ENCODE measurements around the gene ELAPOR1.

Gene ELAPOR1

GRCh38 chr1:109113590-109114341 lies at the start of gene ELAPOR1:
ELAPOR1 (plus strand) TSS chr1:109114115; CDS start chr1:109114184, 69 bp downstream.
- peak; percentile 93 for DNase-seq (ENCODE audit: low read depth in 2 of 2)

DNA sequence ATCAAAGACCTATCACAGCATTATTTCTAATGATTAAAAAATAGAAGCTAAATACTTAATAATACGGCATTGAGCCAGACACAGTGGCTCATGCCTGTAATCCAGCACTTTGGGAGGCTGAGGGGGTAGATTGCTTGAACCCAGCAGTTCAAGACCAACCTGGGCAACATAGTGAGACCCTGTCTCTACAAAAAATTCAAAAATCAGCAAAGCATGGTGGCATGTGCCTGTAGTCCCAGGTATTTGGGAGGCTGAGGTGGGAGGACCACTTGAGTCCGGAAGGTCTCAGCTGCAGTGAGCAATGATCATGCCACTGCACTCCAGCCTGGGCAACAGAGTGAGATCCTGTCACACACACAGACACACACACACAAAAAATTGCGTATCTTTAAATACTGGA lies 48.8 kb upstream of the ELAPOR1 start:
- DNase-seq (ENCODE audit: low read depth in 2 of 2) = no peak

- no peak for DNase-seq (ENCODE audit: low read depth in 2 of 2)
Measured at GRCh38 chr1:109067883-109068282, 46.0 kb upstream of the ELAPOR1 start.

DNA sequence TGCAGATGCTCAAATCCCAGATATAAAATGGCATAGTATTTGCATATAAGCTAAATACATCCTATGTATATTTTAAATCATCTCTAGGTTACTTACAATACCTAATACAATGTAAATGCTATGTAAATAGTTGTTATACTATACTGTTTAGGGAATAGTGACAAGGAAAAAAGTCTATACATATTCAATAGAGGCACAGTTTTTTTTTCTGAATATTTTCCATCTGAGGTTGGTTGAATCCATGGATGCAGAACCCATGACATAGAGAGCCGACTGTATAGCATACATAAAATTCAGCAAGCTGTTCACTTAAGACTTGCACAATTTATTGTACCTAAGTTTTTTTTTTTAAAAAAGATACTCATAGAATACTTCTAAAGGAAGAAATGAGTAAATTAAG lies 44.6 kb upstream of the ELAPOR1 start:
- DNase-seq (ENCODE audit: low read depth in 2 of 2) = no peak

DNA sequence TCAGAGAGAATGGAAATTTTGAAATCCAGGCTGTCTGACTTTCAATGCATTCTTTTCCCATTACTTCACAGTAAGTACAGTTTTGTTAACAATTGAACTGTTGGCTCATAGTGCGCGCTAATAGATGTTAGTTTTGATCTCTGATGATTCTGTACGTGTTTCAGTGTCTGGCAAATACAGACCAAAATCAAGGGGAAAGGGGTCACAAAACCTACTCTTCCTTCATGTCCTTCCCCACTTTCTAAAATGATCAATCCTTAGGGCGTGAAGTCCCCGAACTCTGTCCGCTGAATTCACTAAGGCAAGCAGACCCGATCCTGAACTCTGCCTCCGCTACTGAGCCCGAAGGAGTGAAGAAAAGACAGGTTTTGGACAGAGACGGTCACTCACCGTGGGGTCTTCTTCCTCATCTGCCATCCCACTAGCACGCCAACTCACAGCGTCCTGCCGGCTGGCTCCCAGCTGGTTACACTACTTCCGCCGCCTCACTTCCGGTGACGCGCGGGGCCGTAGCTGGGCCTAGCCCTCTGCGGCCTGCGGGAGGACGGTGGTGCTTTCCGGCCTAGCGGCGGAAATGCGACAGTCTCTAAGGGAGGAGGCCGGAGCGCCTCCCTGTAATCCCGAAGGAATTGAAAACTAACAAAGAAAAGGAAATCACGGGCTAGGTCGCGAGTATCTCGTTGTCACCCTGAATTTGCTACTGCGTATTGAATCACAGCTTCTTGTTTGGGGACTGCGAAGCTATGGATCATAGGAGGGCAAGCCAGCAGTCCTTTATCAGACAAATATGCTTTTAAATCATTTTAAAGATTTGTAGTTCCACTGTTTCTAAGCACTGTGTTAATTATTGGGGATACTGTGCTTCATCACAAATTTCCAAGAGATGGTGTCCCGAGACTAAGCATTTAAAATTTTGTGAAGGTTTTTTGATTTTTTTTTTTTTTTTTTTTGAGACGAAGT lies 38.1 kb upstream of the ELAPOR1 start, which contains the start of gene TAF13:
TAF13 (minus strand) TSS at position 473 of the 960 bp plus-strand sequence; CDS start at position 417, 56 bp downstream.
- DNase-seq (ENCODE audit: low read depth in 2 of 2) = peak; percentile 69 to 85

- DNase-seq (ENCODE audit: low read depth in 2 of 2) = no peak
Measured at GRCh38 chr1:109078317-109078716, 35.6 kb upstream of the ELAPOR1 start.

- no peak for DNase-seq (ENCODE audit: low read depth in 2 of 2)
Measured at GRCh38 chr1:109079240-109079622, 34.7 kb upstream of the ELAPOR1 start.

DNA sequence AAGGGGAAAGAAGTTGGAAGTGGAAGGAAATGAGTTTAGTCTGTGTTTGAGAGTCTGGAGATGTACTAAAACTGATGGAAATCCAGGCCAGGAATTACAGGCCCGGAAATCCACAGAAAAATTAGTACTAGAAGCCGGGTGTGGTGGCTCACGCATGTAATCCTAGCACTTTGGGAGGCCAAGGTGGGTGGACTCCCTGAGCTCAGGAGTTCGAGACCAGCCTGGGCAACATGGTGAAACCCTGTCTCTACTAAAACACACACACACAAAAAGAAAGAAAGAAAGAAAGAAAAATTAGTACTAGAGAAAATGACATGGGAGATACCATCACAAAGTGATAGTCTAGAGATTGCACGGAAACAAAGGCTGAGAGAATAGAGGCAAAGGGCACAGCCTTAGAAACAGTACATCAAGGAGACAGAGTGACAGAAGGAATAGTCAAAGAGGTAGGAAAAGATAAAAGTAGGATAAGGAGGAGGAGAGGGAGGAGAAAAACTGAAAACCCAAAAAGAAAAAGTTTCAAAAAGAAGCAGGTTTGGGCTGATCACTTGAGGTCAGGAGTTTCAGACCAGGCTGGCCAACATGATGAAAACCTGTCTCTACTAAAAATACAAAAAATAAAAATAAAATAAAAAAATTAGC lies 33.4 kb upstream of the ELAPOR1 start:
- DNase-seq (ENCODE audit: low read depth in 2 of 2) = no peak

GRCh38 chr1:109083501-109083900 lies 30.4 kb upstream of the ELAPOR1 start:
- no peak for DNase-seq (ENCODE audit: low read depth in 2 of 2)

DNA sequence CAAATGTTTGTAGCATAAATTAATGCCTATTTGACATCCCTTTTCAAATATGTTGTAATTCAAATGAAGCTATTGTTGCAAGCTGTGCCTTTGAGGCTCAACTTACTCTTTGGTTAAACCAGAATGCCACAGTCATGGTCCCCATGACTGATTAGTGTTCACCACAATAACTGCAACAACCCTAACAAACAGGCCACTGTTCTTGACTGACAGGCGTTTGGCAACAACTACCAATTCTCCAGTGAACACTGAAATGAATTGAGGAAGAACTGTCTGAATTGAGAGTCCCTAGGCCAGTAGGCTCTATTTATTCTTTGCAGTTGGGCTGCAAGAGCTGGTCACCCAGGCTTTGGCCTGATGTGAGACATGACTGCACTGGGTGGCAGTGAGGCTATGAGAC lies 30.0 kb upstream of the ELAPOR1 start:
- DNase-seq (ENCODE audit: low read depth in 2 of 2) = no peak

GRCh38 chr1:109084563-109085517 lies 29.1 kb upstream of the ELAPOR1 start:
- no peak for DNase-seq (ENCODE audit: low read depth in 2 of 2)

- peak in 1 of 2 donors; percentile 23 for DNase-seq (ENCODE audit: low read depth in 2 of 2)
Measured at GRCh38 chr1:109089242-109090015, 24.5 kb upstream of the ELAPOR1 start.

DNA sequence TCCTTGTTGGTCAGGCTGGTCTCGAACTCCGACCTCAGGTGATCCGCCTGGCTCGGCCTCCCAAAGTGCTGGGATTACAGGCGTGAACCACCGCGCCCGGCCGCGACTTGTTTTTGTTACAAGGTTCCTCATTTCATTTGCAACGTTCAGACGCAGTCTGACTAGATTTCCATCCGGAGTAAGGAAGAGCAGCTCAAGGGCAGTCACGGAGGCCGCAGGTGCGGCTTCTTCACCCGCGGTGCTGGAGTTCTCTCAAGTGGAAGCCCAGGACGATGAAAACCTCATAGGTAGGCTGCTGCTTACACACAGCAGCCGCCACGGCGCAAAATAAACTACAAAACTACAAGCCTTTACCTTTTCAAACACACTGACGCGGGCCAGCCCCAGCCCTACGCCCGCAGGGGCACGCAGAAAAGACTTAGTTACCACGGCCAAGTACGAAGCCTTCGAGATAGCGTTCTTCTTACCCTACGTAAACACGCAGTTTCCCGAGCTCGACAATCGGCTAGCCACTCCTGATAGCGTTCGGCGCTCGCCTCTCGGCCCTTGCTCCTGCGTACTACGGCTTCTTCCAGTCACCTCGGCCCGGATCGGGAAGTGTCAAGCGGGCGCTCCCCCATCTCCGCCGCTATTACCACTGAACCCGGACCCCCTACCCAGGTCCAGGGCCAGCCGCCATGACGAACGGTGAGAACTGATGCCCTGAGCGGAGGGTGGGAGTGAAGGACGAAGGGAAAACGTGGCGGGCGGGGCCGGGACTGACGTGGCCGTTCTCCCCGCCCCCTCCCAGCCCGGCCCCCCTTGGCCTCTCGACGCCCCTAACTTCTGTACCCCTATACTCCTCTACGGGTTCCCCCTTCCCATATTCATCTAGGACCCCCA lies 23.5 kb upstream of the ELAPOR1 start, which contains the start of gene TMEM167B:
TMEM167B (plus strand) TSS at position 569 of the 882 bp plus-strand sequence; CDS start at position 678, 109 bp downstream.
- peak; percentile 78 to 81 for DNase-seq (ENCODE audit: low read depth in 2 of 2)

DNA sequence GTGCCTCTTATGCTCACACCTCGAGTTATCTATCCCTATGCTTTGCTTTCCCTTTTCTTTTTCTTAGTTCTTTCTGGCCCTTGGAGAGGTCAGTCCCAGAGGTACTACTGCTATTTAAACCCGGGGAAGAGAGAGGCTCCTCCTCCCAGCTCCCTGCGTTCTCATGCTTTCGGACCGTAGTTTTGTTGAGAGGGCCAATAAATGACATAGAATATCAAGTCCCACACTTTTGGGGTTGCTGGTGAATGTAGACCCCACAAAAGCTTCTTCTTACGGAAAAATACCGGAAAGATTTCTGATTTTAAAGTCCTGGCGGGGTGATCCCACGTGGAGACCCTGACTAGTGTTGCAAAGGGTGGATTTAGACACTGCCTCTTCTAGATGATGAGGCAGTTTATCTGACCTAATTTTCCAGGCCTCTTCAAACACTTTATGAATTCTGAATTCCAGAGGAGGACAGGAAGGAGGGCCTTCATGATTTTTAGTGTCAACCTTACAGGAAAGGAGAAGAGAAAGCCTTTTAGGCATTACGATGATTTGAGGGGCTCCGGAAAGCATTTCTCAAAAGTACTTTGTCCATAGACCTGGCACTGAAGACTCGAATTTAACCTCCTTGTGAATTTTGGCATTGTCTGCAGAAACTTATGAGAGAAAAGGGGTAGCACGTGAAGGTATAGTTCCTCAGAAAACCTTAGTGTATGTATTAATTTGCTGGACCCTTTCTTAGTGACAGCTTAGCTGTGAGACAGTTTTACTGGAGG lies 22.7 kb upstream of the ELAPOR1 start:
- no peak for DNase-seq (ENCODE audit: low read depth in 2 of 2)

- DNase-seq (ENCODE audit: low read depth in 2 of 2) = no peak
Measured at GRCh38 chr1:109091839-109092193, 22.1 kb upstream of the ELAPOR1 start.

DNA sequence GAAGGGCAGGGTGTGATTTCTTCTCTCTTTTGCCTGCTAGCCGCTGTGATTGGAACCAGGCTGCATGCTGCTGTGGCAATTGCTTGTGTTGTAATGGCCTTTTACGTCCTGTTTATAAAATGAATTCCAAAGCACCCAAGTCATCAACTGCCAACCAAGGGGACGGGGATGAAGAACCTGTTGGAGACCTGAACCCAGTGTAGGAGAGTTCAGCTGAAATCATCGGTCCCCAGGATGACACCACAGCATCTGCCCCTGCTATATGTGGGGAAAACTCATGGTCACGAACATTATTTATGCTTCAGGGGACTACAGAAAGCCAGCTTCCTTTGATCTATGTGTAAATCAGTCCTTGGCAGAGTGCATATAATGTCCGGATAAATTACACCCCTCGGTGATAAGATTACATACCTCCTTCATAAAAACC lies 19.5 kb upstream of the ELAPOR1 start:
- DNase-seq (ENCODE audit: low read depth in 2 of 2) = no peak

- no peak for DNase-seq (ENCODE audit: low read depth in 2 of 2)
Measured at GRCh38 chr1:109094871-109095270, 19.0 kb upstream of the ELAPOR1 start.

DNA sequence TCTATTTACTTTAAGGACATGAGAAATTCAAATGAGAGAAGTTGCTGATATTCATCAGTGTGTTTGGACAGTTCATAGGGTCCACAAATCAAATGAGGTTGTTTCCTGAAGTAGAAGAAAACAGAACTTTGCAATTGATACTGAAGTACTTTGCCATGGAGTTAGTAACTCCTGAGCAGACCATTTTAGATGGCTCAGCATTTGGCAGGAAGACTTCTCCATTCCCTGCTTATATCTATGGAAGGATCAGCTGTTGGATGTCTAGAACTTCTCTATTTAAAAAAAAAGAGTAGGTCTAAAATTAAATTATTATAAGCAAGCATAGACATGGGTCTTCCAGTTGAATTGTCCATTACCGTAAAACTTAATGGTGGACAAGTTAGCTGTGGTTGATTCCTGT lies 18.3 kb upstream of the ELAPOR1 start:
- DNase-seq (ENCODE audit: low read depth in 2 of 2) = no peak

Measured in stimulated activated CD8-positive, alpha-beta memory T cell treated with anti-CD3 and anti-CD28 coated beads, Interleukin-7, amount 100 ng/mL, for 4 hours (primary cell).